ENCODE data around the gene SASH3. TPM values are rescaled to one million over a fixed set of nuclear protein-coding genes. Genes with fewer than 3 reads are reported as not detected.

The SASH3 gene
- total RNA-seq, 1 donor from 2014 or later = 74.9 TPM

DNA sequence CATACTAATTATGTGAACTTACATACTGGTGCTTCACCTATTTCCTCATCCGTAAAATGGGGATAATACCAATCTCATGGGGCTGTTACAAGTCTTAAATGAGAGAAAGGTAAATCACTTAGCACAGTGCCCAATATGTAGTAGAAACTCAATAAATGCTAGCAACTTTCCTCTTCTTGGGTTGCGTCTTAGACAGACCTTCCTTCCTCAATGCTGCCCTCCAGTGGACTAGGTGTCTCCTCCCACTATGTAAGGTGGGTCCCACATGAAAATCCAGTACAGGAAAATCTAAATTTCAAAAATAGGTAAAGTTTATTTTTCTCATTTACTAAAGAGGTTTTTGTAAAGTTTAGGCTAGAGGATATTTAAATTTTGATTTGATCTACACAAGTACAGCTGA, 43.4 kb downstream of the SASH3 start:
- intact Hi-C loops (cut with DNase I) = no loop called here
- TF ChIP-seq, protein P1, sequence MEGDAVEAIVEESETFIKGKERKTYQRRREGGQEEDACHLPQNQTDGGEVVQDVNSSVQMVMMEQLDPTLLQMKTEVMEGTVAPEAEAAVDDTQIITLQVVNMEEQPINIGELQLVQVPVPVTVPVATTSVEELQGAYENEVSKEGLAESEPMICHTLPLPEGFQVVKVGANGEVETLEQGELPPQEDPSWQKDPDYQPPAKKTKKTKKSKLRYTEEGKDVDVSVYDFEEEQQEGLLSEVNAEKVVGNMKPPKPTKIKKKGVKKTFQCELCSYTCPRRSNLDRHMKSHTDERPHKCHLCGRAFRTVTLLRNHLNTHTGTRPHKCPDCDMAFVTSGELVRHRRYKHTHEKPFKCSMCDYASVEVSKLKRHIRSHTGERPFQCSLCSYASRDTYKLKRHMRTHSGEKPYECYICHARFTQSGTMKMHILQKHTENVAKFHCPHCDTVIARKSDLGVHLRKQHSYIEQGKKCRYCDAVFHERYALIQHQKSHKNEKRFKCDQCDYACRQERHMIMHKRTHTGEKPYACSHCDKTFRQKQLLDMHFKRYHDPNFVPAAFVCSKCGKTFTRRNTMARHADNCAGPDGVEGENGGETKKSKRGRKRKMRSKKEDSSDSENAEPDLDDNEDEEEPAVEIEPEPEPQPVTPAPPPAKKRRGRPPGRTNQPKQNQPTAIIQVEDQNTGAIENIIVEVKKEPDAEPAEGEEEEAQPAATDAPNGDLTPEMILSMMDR (IDR thresholded peaks at IDR 0.05) = peak; percentile 54
- no peaks in the 10 kb centered on the region for H3K9me3 ChIP-seq
- no peaks in the 10 kb centered on the region for H3K4me1 ChIP-seq
- DNase-seq (no peak), ATAC-seq (peak; percentile 67 to 77)
- H3K27ac ChIP-seq = no peak overlapping the region
- no peak overlapping the region for H3K4me3 ChIP-seq
- H3K36me3 ChIP-seq = no peaks in the 10 kb centered on the region
- H3K27me3 ChIP-seq (ENCODE audit: low read depth) = no peaks in the 10 kb centered on the region

DNA sequence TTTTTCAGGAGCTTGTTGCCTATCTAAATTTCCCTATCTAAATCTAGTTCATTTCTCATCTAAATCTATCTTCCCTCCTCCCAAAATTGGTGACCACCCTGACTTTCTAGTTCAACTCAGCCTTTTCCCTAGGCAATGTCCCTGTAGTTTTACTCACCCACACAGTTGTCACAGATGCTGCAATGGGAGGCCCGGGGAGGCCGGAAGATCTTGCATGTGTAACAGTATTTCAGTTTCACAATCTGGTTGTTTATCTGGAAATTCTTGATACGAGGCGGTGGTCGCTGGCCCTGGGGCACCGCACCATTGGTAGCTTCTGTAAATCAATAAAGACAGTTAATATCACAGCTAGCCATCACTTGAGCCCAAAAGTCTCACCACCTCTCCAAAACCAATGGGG, 43.8 kb downstream of the SASH3 start:
- DNase-seq = peak; percentile 45
- Histone ChIP-seq H3K27ac (no peak overlapping the region), H3K36me3 (no peaks in the 10 kb centered on the region), H3K27me3 (ENCODE audit: low read depth) (no peaks in the 10 kb centered on the region), H3K4me1 (no peaks in the 10 kb centered on the region), H3K9me3 (no peaks in the 10 kb centered on the region), H3K4me3 (no peak overlapping the region)
- TF ChIP-seq, protein P1 (IDR thresholded peaks at IDR 0.05) = no peak
- intact Hi-C loops (cut with DNase I) = no loop called here
- no peak for ATAC-seq

DNA sequence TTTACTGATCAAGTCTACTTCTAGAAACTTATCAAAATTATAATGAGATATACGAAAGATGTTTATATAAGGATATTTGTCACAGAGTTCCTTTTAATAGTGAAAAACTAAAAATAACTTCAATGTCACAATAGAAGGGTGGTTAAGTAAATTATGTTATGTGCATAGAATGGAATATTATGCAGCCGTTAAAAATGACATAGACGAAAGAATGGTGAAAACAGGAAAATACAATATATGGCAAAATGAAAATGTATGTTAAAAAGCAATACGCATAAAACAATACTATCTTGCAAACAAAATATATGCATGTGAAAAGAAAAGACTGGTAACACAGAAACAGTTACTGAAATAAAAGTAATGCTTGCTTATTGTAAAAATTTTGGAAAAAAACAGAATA, 44.9 kb downstream of the SASH3 start:
- H3K9me3 ChIP-seq = no peaks in the 10 kb centered on the region
- intact Hi-C loops (cut with DNase I) = no loop called here
- H3K27ac ChIP-seq = no peak overlapping the region
- H3K27me3 ChIP-seq (ENCODE audit: low read depth) = no peaks in the 10 kb centered on the region
- TF ChIP-seq, protein P1 (IDR thresholded peaks at IDR 0.05) = no peak
- H3K4me1 ChIP-seq = no peaks in the 10 kb centered on the region
- no peak overlapping the region for H3K4me3 ChIP-seq
- no peaks in the 10 kb centered on the region for H3K36me3 ChIP-seq
- DNase-seq (no peak), ATAC-seq (no peak)

DNA sequence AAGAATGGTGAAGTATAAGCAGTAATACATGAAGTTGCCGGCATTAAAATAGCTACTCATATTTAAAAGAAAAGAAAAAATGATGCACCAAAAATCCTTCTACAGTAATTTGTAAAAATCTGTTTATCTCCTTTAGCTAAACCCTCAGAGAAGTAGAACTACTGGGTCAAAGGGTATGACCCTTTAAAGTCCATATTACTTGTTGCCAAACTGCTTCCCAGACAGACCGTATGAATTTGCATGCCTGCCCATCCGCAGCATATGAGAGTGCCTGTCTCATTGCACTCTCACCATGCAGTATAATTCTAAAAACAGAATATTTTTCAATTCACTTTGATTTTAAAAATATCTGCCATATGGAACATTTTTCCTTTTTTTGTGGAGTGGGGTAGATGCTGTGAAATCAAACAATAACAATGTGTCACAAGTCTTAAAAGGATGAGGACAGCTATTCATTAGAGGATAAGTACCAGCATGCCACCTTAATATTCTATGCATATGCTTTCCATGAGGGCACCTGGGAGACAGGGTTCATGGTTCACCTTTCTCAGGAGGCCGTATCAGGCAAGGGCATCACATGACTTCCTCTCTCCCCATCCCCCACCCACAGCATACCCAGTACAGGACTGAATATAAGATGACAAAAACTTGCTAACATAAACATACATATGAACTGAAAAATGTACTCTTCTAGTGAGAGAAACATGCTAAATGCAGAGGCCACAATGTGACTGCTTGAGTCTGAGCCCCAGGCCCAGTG, 46.2 kb downstream of the SASH3 start:
- Histone ChIP-seq H3K27me3 (ENCODE audit: low read depth) (no peaks in the 10 kb centered on the region), H3K9me3 (no peaks in the 10 kb centered on the region), H3K4me3 (no peak overlapping the region), H3K36me3 (no peaks in the 10 kb centered on the region), H3K4me1 (no peaks in the 10 kb centered on the region), H3K27ac (no peak overlapping the region)
- intact Hi-C loops (cut with DNase I) = no loop called here
- ATAC-seq (no peak), DNase-seq (no peak)
- TF ChIP-seq, protein P1 (IDR thresholded peaks at IDR 0.05) = no peak

DNA sequence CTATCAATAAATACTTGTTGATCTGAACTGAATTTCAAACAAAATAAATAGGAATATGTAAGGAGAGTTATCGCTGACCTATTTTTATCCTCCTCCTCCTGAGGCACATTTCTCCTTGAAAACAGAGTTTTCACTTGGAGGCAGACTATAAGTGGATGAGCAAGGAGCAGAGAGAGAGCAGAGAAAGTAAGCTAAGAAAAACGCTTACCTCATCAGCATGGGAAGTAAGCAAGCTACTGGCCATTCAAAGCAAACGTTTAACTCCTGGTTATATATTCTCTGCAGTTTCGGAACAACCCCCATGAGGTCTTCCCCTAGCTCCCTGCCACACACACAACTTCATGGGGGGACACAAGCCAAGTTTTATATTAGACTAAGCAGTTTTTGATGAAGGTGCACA, 50.7 kb downstream of the SASH3 start:
- Histone ChIP-seq H3K27ac (no peak overlapping the region), H3K36me3 (no peaks in the 10 kb centered on the region), H3K4me1 (no peaks in the 10 kb centered on the region), H3K9me3 (no peaks in the 10 kb centered on the region), H3K27me3 (ENCODE audit: low read depth) (no peaks in the 10 kb centered on the region), H3K4me3 (no peak overlapping the region)
- no peak for ATAC-seq
- TF ChIP-seq, protein P1 (IDR thresholded peaks at IDR 0.05) = no peak
- no peak for DNase-seq
- intact Hi-C loops (cut with DNase I) = no loop called here
